ENCODE measurements around the gene CACNA1A.
"Not testable (repeated sequence)": the region's sequence is repeated elsewhere in the genome, so short reads cannot be mapped to it uniquely, and the experiment has no call there.

The CACNA1A gene

GRCh38 chr19:13530720-13531119, 24.4 kb upstream of the CACNA1A start:
- Histone ChIP-seq H3K27me3 (no peaks in the 10 kb centered on the region), H3K4me2 (no peak overlapping the region)
- TF ChIP-seq Cebpa-rat (IDR thresholded peaks at IDR 0.05), result no peak

GRCh38 chr19:13529721-13530120, 23.4 kb upstream of the CACNA1A start:
- not testable (repeated sequence) for H3K9me3 ChIP-seq, H3K4me3 ChIP-seq, H3K4me1 ChIP-seq, H3K27me3 ChIP-seq, H4K20me1 ChIP-seq, H3K27ac ChIP-seq, H3K4me2 ChIP-seq, H3K9ac ChIP-seq, H3K36me3 ChIP-seq

More at GRCh38 chr19:13530720-13531119, 24.4 kb upstream of the CACNA1A start:
- Histone ChIP-seq H3K9ac (no peak overlapping the region), H3K4me3 (no peak overlapping the region), H4K20me1 (no peaks in the 10 kb centered on the region), H3K27ac (no peak overlapping the region), H3K9me3 (no peaks in the 10 kb centered on the region), H3K36me3 (no peaks in the 10 kb centered on the region), H3K4me1 (no peaks in the 10 kb centered on the region)

GRCh38 chr19:13526552-13526951, 20.3 kb upstream of the CACNA1A start:
- Histone ChIP-seq H3K4me2 (no peak overlapping the region), H3K9me3 (peaks cover 5% of the 10 kb centered on the region), H3K27me3 (no peaks in the 10 kb centered on the region), H3K4me1 (no peaks in the 10 kb centered on the region), H3K9ac (no peak overlapping the region), H3K36me3 (no peaks in the 10 kb centered on the region), H3K27ac (no peak overlapping the region), H4K20me1 (no peaks in the 10 kb centered on the region), H3K4me3 (no peak overlapping the region)
- no peak for TF ChIP-seq Cebpa-rat (IDR thresholded peaks at IDR 0.05)

GRCh38 chr19:13521066-13521465, 14.8 kb upstream of the CACNA1A start:
- H3K9me3 ChIP-seq, result peaks cover 34% of the 10 kb centered on the region
- H4K20me1 ChIP-seq, result no peaks in the 10 kb centered on the region
- H3K9ac ChIP-seq, result no peak overlapping the region
- H3K4me2 ChIP-seq, result no peak overlapping the region
- no peak overlapping the region for H3K4me3 ChIP-seq
- H3K27ac ChIP-seq, result no peak overlapping the region
- H3K36me3 ChIP-seq, result no peaks in the 10 kb centered on the region
- TF ChIP-seq Cebpa-rat (IDR thresholded peaks at IDR 0.05), result no peak
- no peaks in the 10 kb centered on the region for H3K4me1 ChIP-seq
- H3K27me3 ChIP-seq, result no peaks in the 10 kb centered on the region

- Histone ChIP-seq H3K27me3 (peaks cover 27% of the 10 kb centered on the region), H3K4me3 (no peak overlapping the region), H3K4me1 (no peaks in the 10 kb centered on the region), H4K20me1 (no peaks in the 10 kb centered on the region), H3K4me2 (no peak overlapping the region), H3K27ac (no peak overlapping the region), H3K9me3 (no peaks in the 10 kb centered on the region), H3K36me3 (no peaks in the 10 kb centered on the region), H3K9ac (no peak overlapping the region)
- TF ChIP-seq Cebpa-rat (IDR thresholded peaks at IDR 0.05), result no peak
Measured at GRCh38 chr19:13511947-13512346, 5.7 kb upstream of the CACNA1A start.

- Histone ChIP-seq H4K20me1 (no peaks in the 10 kb centered on the region), H3K4me1 (peaks cover 17% of the 10 kb centered on the region), H3K4me2 (peak overlapping the region; percentile 61), H3K27ac (no peak overlapping the region), H3K9ac (no peak overlapping the region), H3K4me3 (peak overlapping the region; percentile 66), H3K27me3 (peaks cover 66% of the 10 kb centered on the region), H3K36me3 (no peaks in the 10 kb centered on the region), H3K9me3 (no peaks in the 10 kb centered on the region)
- TF ChIP-seq Cebpa-rat (IDR thresholded peaks at IDR 0.05), result no peak
Measured at GRCh38 chr19:13507053-13507611, 853 bp upstream of the CACNA1A start.

GRCh38 chr19:13505761-13506470, 363 bp downstream of the CACNA1A start:
- Histone ChIP-seq H4K20me1 (no peaks in the 10 kb centered on the region), H3K27ac (no peak overlapping the region), H3K9ac (peak overlapping the region; percentile 34; the same call in 1 of the 2 replicates), H3K9me3 (no peaks in the 10 kb centered on the region), H3K36me3 (no peaks in the 10 kb centered on the region), H3K4me2 (peak overlapping the region; percentile 61), H3K4me3 (peak overlapping the region; percentile 66), H3K4me1 (peaks cover 17% of the 10 kb centered on the region), H3K27me3 (peaks cover 66% of the 10 kb centered on the region)
- no peak for TF ChIP-seq Cebpa-rat (IDR thresholded peaks at IDR 0.05)

- Histone ChIP-seq H3K4me3 (peak overlapping the region; percentile 66), H3K4me2 (peak overlapping the region; percentile 61), H3K27ac (no peak overlapping the region), H3K27me3 (peaks cover 66% of the 10 kb centered on the region), H3K9ac (no peak overlapping the region; the same call in 1 of the 2 replicates), H3K36me3 (no peaks in the 10 kb centered on the region), H3K9me3 (no peaks in the 10 kb centered on the region), H4K20me1 (no peaks in the 10 kb centered on the region), H3K4me1 (peaks cover 17% of the 10 kb centered on the region)
- TF ChIP-seq Cebpa-rat (IDR thresholded peaks at IDR 0.05), result no peak
Measured at GRCh38 chr19:13505164-13505695, 1.0 kb downstream of the CACNA1A start.

- peaks cover 57% of the 10 kb centered on the region for H3K27me3 ChIP-seq
- no peaks in the 10 kb centered on the region for H3K9me3 ChIP-seq
- peak overlapping the region; percentile 61 for H3K4me2 ChIP-seq
- H4K20me1 ChIP-seq, result no peaks in the 10 kb centered on the region
- peaks cover 22% of the 10 kb centered on the region for H3K4me1 ChIP-seq
- no peaks in the 10 kb centered on the region for H3K36me3 ChIP-seq
- no peak overlapping the region for H3K9ac ChIP-seq
- H3K27ac ChIP-seq, result no peak overlapping the region
- no peak overlapping the region for H3K4me3 ChIP-seq
- TF ChIP-seq Cebpa-rat (IDR thresholded peaks at IDR 0.05), result no peak
Measured at GRCh38 chr19:13503570-13504235, 2.6 kb downstream of the CACNA1A start.

GRCh38 chr19:13502231-13502630, 4.0 kb downstream of the CACNA1A start:
- peaks cover 42% of the 10 kb centered on the region for H3K27me3 ChIP-seq
- H3K9ac ChIP-seq, result no peak overlapping the region
- H3K4me3 ChIP-seq, result no peak overlapping the region
- H3K9me3 ChIP-seq, result no peaks in the 10 kb centered on the region
- no peak for TF ChIP-seq Cebpa-rat (IDR thresholded peaks at IDR 0.05)
- H4K20me1 ChIP-seq, result no peaks in the 10 kb centered on the region
- no peak overlapping the region for H3K4me2 ChIP-seq
- no peak overlapping the region for H3K27ac ChIP-seq
- no peaks in the 10 kb centered on the region for H3K36me3 ChIP-seq
- H3K4me1 ChIP-seq, result peaks cover 22% of the 10 kb centered on the region

Measured in BLaER1 (cell line).